ENCODE data around the gene PRDX3.

PRDX3 gene

DNA sequence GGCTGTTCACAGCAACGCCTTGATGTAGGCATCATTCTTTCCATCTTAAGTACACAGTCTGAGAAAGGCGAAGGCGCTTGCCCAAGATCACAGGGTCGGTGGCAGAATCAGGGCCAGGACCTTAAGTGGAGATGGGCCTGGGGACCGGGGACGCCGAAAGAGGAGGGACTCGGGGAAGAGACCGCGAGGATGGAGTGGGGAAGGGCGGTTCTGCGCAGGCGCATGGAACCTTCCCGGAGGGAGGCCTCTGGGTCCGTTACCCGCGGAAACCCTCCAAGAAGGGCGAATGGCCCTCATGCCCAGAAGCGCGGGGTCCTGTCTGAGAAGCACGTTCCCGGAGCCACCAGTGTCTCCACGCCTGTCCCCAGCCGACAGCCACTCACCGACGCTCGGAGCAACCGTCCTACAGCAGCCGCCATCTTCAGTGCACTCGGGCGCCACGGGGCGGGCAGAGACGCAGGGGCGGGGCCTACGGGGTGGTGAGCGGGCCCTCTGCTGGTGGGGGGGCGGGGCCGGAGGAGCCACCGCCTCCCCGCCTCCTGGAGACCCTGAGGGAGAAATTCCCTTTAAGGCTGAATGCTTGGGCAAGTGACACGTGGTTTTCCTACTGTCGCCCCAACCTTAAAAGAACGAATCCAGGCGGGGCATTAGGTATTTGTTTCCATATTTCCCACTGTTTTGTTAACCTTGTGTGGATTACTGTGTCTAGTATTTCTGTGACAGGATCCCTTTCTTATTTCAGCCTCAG is at the start of gene PRDX3:
PRDX3 (minus strand) TSS at position 441 of the 748 bp plus-strand sequence; CDS start at position 419, 22 bp downstream.
- DNase-seq (ENCODE audit: extremely low spot score), result peak; percentile 91
- ChIA-PET POLR2A (interaction anchor here (0.7 kb wide), 1 partner anchor 96 kb away, joined by 7 read pairs; no protein-coding TSS in a partner anchor), CTCF (interaction anchor here (1.0 to 2.8 kb wide), 2 partner anchors 11 to 17 kb away, joined by 4 to 9 read pairs; no protein-coding TSS in a partner anchor)
- no peak for TF ChIP-seq CTCF (IDR thresholded peaks at IDR 0.05; ENCODE audit: control extremely low read depth, extremely low read depth, low read depth, missing control alignments)

DNA sequence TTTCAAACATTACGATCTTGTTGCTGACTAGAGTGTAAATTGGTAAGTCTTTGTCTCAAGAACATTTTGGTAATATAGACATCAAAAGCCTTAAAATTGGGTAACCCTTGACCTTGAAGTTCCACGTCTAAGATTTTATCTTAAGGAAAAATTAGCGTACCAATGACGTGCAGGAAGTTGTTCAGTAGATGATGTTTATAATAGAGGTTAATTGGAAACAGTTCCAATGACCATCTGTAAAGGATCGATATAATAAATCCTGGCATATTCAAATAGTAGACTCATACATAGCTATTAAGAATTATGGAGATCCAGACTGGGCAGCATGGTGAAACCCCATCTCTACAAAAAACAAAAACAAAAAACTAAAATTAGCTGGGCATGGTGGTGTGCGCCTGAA is 49.2 kb upstream of the PRDX3 start:
- DNase-seq (ENCODE audit: extremely low spot score), result no peak
- TF ChIP-seq CTCF (IDR thresholded peaks at IDR 0.05; ENCODE audit: control extremely low read depth, extremely low read depth, low read depth, missing control alignments), result no peak
- CTCF ChIA-PET, result interaction anchor here (2.3 kb wide), 1 partner anchor 18 kb away, joined by 14 read pairs; no protein-coding TSS in a partner anchor
- POLR2A ChIA-PET, result no interaction called here

- no peak for TF ChIP-seq CTCF (IDR thresholded peaks at IDR 0.05; ENCODE audit: control extremely low read depth, extremely low read depth, low read depth, missing control alignments)
- ChIA-PET CTCF (no interaction called here), POLR2A (interaction anchor here (1.0 kb wide), 1 partner anchor 18 kb away, joined by 6 read pairs; the partner anchor contains the start of gene GRK5)
- no peak for DNase-seq (ENCODE audit: extremely low spot score)
Measured at GRCh38 chr10:119225083-119225658, 46.6 kb upstream of the PRDX3 start.

GRCh38 chr10:119222966-119223386 is 44.4 kb upstream of the PRDX3 start:
- ChIA-PET CTCF (interaction anchor here (0.7 to 1.5 kb wide), 5 partner anchors 13 to 24 kb away, joined by 3 to 10 read pairs (median 4); partner anchors contain the start of gene GRK5), POLR2A (no interaction called here)
- no peak for TF ChIP-seq CTCF (IDR thresholded peaks at IDR 0.05; ENCODE audit: control extremely low read depth, extremely low read depth, low read depth, missing control alignments)
- no peak for DNase-seq (ENCODE audit: extremely low spot score)

GRCh38 chr10:119222537-119222936 is 43.9 kb upstream of the PRDX3 start:
- ChIA-PET CTCF (interaction anchor here (0.7 to 1.5 kb wide), 6 partner anchors 13 to 46 kb away, joined by 3 to 10 read pairs (median 4); partner anchors contain the start of gene GRK5), POLR2A (no interaction called here)
- no peak for DNase-seq (ENCODE audit: extremely low spot score)
- no peak for TF ChIP-seq CTCF (IDR thresholded peaks at IDR 0.05; ENCODE audit: control extremely low read depth, extremely low read depth, low read depth, missing control alignments)

GRCh38 chr10:119221666-119222065 is 43.1 kb upstream of the PRDX3 start:
- ChIA-PET POLR2A (no interaction called here), CTCF (interaction anchor here (0.7 to 1.5 kb wide), 5 partner anchors 10 to 47 kb away, joined by 3 to 10 read pairs (median 4); partner anchors contain the start of gene GRK5)

More at GRCh38 chr10:119221666-119222065, 43.1 kb upstream of the PRDX3 start:
- DNase-seq (ENCODE audit: extremely low spot score), result no peak
- no peak for TF ChIP-seq CTCF (IDR thresholded peaks at IDR 0.05; ENCODE audit: control extremely low read depth, extremely low read depth, low read depth, missing control alignments)

All from GM10248 (cell line).